OCI-LY3 (cell line): ENCODE measurements around the gene EEA1.
"Not testable (repeated sequence)": the region's sequence is repeated elsewhere in the genome, so short reads cannot be mapped to it uniquely, and the experiment has no call there.

ENCODE experiments used
- H2AFZ ChIP-seq: fragments of 200-600, 300-600 bp; shearing (Covaris generic); 2 replicates; pipeline ENCODE4 v1.6.0; 2014; ENCODE audit warnings: antibody characterized with exemption, low read depth, low read length
- H3K27ac ChIP-seq: fragments of 200-600, 300-600 bp; sonication (generic); 2 replicates; pipeline ENCODE4 v1.5.1; 2014; ENCODE audit warnings: mild to moderate bottlenecking, low read length, moderate library complexity, mixed read lengths
- H3K27me3 ChIP-seq: fragments of 200-600, 300-600 bp; sonication (generic); 2 replicates; pipeline ENCODE4 v1.6.1; 2014; ENCODE audit warnings: low read depth, low read length, mixed read lengths
- H3K36me3 ChIP-seq: fragments of 200-600, 300-600 bp; sonication (generic); replicated peaks from 2 replicates; pipeline ENCODE3; 2014; ENCODE audit warnings: low read depth, low read length, mixed read lengths
- H3K4me1 ChIP-seq: fragments of 300-600, 200-600 bp; sonication (generic); 2 replicates; pipeline ENCODE4 v1.6.1; 2014; ENCODE audit warnings: low read length, mixed read lengths
- H3K4me2 ChIP-seq: fragments of 200-600, 300-600 bp; sonication (generic); 2 replicates; pipeline ENCODE4 v1.6.1; 2014; ENCODE audit warnings: low read length, mixed read lengths
- H3K4me3 ChIP-seq: fragments of 300-600, 200-600 bp; sonication (generic); 2 replicates; pipeline ENCODE4 v1.5.1; 2014; ENCODE audit warnings: antibody characterized with exemption, mild to moderate bottlenecking, low read length, moderate library complexity
- H3K79me2 ChIP-seq: fragments of 300-600, 200-600 bp; shearing (Covaris generic); 2 replicates; pipeline ENCODE4 v1.6.1; 2014; ENCODE audit warnings: mild to moderate bottlenecking, low read length, mixed read lengths
- H3K9ac ChIP-seq: fragments of 300-600, 200-600 bp; shearing (Covaris generic); 2 replicates; pipeline ENCODE4 v1.6.0; 2014; ENCODE audit warnings: mild to moderate bottlenecking, low read length, moderate library complexity
- H3K9me3 ChIP-seq: fragments of 200-600, 300-600 bp; shearing (Covaris generic); 2 replicates; pipeline ENCODE4 v1.6.1; 2014; ENCODE audit warnings: low read length, mixed read lengths; ENCODE audit not compliant: insufficient read depth
- H4K20me1 ChIP-seq: fragments of 200-600, 300-600 bp; sonication (generic); 2 replicates; pipeline ENCODE4 v1.6.1; 2016; ENCODE audit warnings: low read length, mixed read lengths; ENCODE audit not compliant: insufficient read depth
- EZH2phosphoT487 ChIP-seq: fragments of 200-600 bp; shearing (Covaris generic); IDR thresholded peaks from 2 replicates; pipeline ENCODE4 v1.6.1; 2018; ENCODE audit warnings: antibody characterized with exemption, mixed run types, low read depth
- TF ChIP-seq, protein P1 (sequence below): fragments of 200-600, 300-600 bp; sonication (generic); IDR thresholded peaks from 2 replicates; pipeline ENCODE4 v1.5.1; 2014; ENCODE audit warnings: antibody characterized with exemption, low read length, low read depth

The EEA1 gene

DNA sequence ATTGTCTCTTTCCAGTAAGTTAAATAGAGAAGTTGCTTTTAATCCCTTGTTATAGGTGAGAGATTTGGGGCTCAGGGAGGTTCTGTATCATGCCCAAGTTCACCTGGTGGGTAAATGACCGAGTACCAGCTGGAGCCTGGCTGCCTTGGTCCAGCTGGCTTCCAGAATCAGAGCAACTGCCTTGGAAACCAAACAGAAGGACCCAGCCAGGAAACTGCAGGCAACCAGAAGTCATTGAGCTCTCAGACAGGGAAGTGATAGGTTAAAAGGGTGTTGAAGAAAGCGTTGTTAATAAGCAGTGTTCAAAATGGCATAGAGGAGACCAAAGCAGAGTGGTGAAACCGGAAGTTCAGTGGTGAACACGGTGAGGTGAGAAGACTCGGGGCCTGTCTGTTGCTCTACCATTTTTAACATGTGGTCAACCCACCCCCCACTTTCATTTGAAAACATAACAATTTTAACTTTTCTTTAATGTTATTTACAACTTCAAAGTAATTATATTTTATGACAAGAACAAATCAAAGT lies 171.4 kb downstream of the EEA1 start:
- H3K4me2 ChIP-seq = no peak overlapping the region
- no peaks in the 10 kb centered on the region for H3K9me3 ChIP-seq
- no peak overlapping the region for H2AFZ ChIP-seq
- peaks cover 3% of the 10 kb centered on the region for H3K36me3 ChIP-seq
- no peaks in the 10 kb centered on the region for H3K27me3 ChIP-seq
- TF ChIP-seq EZH2phosphoT487 = no peak
- TF ChIP-seq, protein P1, sequence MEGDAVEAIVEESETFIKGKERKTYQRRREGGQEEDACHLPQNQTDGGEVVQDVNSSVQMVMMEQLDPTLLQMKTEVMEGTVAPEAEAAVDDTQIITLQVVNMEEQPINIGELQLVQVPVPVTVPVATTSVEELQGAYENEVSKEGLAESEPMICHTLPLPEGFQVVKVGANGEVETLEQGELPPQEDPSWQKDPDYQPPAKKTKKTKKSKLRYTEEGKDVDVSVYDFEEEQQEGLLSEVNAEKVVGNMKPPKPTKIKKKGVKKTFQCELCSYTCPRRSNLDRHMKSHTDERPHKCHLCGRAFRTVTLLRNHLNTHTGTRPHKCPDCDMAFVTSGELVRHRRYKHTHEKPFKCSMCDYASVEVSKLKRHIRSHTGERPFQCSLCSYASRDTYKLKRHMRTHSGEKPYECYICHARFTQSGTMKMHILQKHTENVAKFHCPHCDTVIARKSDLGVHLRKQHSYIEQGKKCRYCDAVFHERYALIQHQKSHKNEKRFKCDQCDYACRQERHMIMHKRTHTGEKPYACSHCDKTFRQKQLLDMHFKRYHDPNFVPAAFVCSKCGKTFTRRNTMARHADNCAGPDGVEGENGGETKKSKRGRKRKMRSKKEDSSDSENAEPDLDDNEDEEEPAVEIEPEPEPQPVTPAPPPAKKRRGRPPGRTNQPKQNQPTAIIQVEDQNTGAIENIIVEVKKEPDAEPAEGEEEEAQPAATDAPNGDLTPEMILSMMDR = no peak
- H4K20me1 ChIP-seq = no peaks in the 10 kb centered on the region
- H3K79me2 ChIP-seq = no peaks in the 10 kb centered on the region
- H3K4me1 ChIP-seq = peaks cover 3% of the 10 kb centered on the region; the same call in 1 of the 2 replicates
- no peak overlapping the region for H3K4me3 ChIP-seq
- H3K9ac ChIP-seq = no peak overlapping the region
- H3K27ac ChIP-seq = no peak overlapping the region

- no peaks in the 10 kb centered on the region for H3K79me2 ChIP-seq
- no peak overlapping the region for H2AFZ ChIP-seq
Observed at GRCh38 chr12:92756898-92757596, 172.0 kb downstream of the EEA1 start.

GRCh38 chr12:92753976-92754885 lies 174.9 kb downstream of the EEA1 start:
- Histone ChIP-seq H3K9me3 (no peaks in the 10 kb centered on the region), H4K20me1 (no peaks in the 10 kb centered on the region), H3K4me2 (no peak overlapping the region), H3K36me3 (peaks cover 3% of the 10 kb centered on the region), H2AFZ (no peak overlapping the region), H3K4me1 (peaks cover 3% of the 10 kb centered on the region; the same call in 1 of the 2 replicates), H3K9ac (no peak overlapping the region), H3K27me3 (no peaks in the 10 kb centered on the region), H3K4me3 (no peak overlapping the region), H3K27ac (no peak overlapping the region), H3K79me2 (no peaks in the 10 kb centered on the region)
- TF ChIP-seq, protein P1 = no peak
- no peak for TF ChIP-seq EZH2phosphoT487

More at GRCh38 chr12:92756898-92757596, 172.0 kb downstream of the EEA1 start:
- Histone ChIP-seq H3K36me3 (peaks cover 3% of the 10 kb centered on the region), H3K4me1 (peaks cover 3% of the 10 kb centered on the region; the same call in 1 of the 2 replicates), H3K27ac (no peak overlapping the region), H3K4me3 (no peak overlapping the region), H4K20me1 (no peaks in the 10 kb centered on the region), H3K9me3 (no peaks in the 10 kb centered on the region), H3K9ac (no peak overlapping the region), H3K4me2 (no peak overlapping the region), H3K27me3 (no peaks in the 10 kb centered on the region)
- TF ChIP-seq, protein P1 = no peak
- TF ChIP-seq EZH2phosphoT487 = no peak

GRCh38 chr12:92749691-92750090 lies 179.4 kb downstream of the EEA1 start:
- not testable (repeated sequence) for H3K4me1 ChIP-seq, H3K36me3 ChIP-seq, H3K9ac ChIP-seq, H3K27ac ChIP-seq, H3K9me3 ChIP-seq, H3K27me3 ChIP-seq, H3K4me3 ChIP-seq, H4K20me1 ChIP-seq, H2AFZ ChIP-seq, H3K4me2 ChIP-seq, H3K79me2 ChIP-seq
